Cerebellar cortex (tissue), 1 donor: ENCODE results near the gene GRB7.
A peak's percentile ranks its signal among the peaks of the same experiment; 100 is the strongest.
"Not testable (repeated sequence)": the region's sequence is repeated elsewhere in the genome, so short reads cannot be mapped to it uniquely, and the experiment has no call there.

ENCODE experiments used
- DNase-seq: peaks from one replicate; pipeline ENCODE4 v3.0.0-alpha.2; 2015; ENCODE audit warnings: low spot score

The GRB7 gene

DNA sequence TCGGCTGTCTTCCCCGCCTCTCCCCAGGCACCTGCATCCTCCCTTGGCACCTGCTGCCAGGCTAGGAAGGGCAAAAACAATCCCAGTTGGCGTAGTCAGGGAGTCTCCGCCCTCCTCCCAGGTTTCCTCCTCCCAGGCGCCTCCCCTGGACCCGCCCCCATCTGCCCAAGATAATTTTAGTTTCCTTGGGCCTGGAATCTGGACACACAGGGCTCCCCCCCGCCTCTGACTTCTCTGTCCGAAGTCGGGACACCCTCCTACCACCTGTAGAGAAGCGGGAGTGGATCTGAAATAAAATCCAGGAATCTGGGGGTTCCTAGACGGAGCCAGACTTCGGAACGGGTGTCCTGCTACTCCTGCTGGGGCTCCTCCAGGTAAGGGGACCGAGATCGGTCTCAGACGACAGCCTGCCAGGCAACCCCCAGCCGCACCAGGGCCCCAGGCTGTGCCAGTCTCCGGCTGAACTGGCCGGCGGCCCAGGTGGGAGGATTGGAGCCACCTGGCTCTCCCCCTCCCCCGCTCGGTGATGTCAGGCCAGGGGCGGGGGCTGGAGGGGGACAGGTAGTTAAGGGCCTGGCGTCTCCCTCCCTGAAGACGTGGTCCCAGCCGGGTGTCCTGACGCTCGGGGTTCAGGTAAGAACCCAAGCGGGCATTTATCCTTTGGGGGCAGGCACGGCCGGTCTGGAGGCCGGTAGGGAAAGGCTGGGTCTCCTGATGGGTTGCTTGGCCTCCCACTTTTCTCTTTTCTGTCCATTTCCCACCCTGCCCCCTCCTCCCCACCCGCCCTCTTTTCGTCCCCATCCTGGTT lies at the start of gene GRB7:
Gene GRB7 (plus strand): TSS at position 179 of the 808 bp plus-strand sequence. CDS start 4,364 bp downstream, outside the sequence.
- DNase-seq, result peak; percentile 89

DNA sequence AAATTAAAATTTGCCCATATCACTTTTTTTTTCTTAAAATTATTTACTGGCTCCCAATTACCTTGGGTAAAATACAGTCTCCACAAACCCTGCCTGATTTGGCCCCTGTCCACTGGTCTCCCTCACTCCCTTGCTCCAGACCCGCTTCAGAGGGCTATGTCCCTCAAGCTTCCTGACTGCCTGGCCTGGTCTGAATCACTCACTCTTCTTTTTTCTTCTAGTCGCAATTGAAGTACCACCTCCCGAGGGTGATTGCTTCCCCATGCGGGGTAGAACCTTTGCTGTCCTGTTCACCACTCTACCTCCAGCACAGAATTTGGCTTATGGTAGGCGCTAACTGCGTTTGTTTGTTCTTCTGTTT lies 49.3 kb upstream of the GRB7 start:
- DNase-seq, result no peak

DNA sequence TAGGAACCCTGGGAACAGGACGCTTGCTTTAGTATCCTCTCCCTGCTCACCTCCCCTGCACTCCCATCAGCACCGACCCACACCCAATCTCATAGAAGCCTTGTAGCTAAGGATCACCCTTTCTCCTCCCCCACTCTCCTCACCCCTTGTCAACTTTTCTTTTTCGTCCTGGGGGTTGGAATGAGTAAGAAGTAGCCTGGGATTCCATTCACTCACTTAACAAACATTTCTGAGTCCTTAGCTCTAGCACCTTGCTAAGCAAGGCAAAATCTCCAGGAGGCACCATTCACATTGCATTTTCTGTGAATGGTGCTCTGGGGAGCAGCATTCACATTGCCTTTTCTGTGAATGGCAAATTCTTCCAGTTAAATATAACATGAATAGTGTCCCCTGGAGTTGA lies 48.8 kb upstream of the GRB7 start:
- no peak for DNase-seq

DNA sequence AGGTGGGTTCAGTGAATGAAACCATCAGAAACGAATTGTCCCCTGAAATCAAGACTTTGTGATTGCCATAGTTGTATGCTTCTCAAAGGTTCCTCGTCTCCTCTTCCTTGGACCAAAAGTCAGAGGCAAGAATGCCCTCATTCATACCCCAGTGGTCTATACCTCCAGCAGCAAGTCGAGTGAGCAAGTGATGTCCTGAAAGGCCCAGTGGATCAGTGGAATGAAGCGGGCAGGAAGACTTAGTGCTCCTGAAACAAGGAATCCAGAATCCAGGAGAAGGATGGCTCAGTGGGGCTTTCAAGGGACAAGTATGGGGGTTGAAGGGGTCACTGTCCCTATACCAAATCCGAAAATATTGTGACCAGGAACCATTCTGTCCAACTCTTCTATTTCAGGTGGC lies 43.1 kb upstream of the GRB7 start:
- no peak for DNase-seq

DNA sequence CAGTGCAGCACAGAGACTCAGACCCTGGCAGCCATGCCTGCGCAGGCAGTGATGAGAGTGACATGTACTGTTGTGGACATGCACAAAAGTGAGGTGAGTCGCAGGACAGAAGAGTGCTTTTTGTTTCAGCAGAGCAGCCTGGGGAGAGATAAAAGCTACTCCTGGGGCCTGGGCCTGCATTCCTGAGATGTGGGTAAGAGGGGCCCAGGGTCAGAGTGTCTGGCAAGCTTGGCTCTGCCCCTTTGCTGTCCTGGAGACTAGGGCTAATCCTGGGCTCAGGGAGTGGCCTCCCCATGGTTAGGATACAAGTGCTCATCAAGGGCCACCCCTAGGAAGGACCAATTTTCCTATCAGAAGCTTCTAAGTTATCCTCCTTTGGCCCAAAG lies 42.7 kb upstream of the GRB7 start:
- DNase-seq, result no peak

DNA sequence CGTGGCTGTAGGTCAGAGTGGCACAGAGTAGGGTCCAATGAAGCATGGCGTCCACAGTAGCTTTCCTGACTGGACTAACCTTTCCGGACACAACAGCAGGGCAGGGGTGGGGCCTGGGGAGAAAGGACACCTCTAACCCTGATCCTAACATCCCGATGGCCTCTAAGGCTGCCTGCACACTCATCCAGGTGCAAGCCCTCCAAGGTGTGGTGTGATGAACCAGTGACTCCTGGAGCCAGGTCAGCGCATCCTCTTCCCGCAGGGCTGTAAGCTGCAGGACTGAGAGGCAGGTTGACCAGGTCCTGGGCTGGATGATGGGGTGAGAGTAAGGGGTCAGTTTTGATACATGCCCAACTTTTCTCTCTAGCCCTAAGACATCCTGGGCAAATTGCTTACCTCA lies 41.0 kb upstream of the GRB7 start:
- DNase-seq, result no peak

DNA sequence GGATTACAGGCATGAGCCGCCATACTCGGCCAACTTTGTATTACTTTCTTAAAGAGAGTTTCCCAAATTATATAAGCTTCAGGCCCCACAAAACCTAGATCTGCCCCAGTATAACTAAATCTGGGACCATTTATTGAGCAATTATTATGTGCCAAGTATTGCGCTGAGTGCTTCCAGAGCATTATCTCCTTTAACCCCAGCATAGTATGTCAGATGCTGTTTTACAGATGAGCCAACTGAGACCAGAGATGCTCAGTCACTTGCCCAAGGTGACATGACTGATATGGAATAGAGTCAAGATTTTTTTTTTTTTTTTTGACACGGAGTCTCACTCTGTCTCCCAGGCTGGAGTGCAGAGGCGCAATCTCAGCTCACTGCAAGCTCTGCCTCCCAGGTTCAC lies 39.8 kb upstream of the GRB7 start:
- DNase-seq, result no peak

DNA sequence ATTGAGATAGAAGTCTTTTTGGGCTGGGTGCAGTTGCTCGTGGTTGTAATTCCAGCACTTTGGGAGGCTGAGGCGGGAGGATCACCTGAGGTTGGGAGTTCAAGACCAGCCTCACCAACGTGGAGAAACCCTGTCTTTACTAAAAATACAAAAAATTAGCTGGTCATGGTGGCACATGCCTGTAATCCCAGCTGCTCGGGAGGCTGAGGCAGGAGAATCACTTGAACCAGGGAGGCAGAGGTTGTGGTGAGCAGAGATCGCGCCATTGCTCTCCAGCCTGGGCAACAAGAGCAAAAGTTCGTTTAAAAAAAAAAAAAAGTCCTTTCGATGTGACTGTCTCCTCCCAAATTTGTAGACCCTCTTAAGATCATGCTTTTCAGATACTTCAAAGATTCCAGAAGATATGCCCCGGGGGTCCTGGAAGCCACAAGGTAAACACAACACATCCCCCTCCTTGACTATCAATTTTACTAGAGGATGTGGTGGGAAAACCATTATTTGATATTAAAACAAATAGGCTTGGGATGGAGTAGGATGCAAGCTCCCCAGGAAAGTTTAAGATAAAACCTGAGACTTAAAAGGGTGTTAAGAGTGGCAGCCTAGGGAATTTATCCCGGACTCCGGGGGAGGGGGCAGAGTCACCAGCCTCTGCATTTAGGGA lies 38.5 kb upstream of the GRB7 start:
- DNase-seq, result not testable (repeated sequence)

DNA sequence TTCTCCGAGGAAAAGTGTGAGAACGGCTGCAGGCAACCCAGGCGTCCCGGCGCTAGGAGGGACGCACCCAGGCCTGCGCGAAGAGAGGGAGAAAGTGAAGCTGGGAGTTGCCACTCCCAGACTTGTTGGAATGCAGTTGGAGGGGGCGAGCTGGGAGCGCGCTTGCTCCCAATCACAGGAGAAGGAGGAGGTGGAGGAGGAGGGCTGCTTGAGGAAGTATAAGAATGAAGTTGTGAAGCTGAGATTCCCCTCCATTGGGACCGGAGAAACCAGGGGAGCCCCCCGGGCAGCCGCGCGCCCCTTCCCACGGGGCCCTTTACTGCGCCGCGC lies 38.0 kb upstream of the GRB7 start, which contains the start of gene ERBB2:
Gene ERBB2 (plus strand): TSS at position 247 of the 330 bp plus-strand sequence. CDS start 175 bp downstream, outside the sequence.
- DNase-seq, result peak; percentile 62

DNA sequence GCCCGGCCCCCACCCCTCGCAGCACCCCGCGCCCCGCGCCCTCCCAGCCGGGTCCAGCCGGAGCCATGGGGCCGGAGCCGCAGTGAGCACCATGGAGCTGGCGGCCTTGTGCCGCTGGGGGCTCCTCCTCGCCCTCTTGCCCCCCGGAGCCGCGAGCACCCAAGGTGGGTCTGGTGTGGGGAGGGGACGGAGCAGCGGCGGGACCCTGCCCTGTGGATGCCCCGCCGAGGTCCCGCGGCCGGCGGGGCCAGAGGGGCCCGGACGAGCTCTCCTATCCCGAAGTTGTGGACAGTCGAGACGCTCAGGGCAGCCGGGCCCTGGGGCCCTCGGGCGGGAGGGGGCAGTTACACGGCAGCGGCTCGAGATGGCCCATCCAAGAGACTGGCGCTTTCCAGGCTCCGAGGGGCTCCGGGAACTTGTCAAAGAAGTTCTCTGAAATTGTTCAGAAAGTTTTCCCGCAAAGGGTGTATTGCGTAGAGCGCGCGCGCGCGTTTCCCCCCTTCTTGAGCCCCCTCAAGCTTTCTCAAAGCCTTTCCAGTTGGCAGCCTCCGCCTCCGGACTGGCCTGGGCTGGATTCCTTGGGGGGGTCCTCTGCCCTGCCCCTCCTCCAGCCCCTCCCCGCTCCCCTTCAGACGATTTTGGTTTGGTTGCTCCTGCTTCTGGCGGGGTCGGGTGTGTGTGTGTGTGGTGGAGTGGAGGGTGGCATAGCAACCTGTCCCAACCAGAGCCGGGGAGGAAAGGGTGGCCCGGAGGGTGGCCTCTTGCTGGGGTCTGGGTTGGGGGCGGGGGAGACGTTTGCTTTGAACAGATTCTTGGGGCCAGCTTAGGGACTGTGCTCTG lies 37.4 kb upstream of the GRB7 start:
- no peak for DNase-seq

DNA sequence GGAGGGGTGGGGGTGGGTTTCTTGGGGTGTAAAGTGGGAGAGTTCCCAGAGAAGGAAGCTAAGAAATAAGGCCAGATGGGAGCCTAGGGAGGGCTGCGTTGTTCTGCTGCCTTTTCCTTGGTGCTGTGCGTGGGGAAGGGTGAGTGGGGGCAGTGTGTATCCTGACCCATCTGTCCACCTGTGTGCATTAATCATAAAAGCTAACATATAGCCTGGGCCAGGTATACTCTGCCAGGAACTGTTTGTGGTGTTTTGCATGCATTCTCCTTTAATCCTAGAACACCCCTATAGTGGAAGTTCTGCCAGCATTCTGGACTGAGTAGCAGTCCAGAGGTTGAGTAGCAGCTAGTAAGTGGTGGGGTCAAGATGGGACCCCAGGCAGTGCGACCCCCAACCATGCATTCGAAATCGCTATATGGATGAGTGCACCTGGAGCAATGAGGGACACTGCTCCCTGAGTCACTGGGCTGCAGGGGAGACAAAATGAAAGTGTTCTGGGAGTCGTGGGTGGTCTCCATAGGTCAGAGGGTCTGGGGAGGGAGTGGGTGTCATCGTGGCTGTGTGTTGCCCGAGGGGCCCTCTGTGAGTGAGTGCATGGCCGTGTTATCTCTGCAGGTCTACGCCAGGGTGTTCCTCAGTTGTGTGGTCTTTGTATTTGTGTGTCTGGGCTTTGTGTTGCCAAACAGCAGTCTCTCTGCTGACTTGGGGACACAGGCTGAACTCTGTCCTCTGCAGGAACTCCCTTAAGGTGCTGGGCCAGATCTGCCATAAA lies 36.5 kb upstream of the GRB7 start:
- no peak for DNase-seq

DNA sequence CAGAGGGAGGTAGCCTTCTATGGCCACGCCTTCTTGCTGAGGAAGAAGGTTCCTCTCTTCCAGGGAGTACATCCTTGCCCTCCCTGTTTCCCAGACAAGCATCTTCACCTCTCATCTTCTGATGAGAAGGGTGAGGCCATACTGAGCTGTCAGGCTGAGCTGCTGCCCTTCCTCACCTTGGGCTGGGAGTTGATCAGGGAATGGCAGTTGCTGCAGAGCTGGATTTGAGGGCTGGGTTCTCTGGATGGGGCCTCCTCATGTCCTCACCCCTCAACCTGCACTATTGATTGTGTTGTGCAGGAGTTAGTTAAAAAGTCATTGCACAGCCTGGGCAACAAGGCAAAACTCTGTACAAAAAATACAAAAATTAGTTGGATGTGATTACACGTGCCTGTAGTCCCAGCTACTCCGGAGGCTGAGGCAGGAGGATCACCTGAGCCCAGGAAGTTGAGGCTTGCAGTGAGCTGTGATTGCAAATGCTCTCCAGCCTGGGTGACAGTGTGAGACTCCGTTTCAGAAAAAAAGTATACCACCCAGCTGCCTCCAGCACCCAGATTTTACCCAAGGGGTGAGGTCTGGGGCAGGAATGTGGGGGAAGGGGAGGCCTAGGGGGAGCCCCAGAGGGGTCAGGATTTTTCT lies 35.8 kb upstream of the GRB7 start:
- DNase-seq, result no peak

DNA sequence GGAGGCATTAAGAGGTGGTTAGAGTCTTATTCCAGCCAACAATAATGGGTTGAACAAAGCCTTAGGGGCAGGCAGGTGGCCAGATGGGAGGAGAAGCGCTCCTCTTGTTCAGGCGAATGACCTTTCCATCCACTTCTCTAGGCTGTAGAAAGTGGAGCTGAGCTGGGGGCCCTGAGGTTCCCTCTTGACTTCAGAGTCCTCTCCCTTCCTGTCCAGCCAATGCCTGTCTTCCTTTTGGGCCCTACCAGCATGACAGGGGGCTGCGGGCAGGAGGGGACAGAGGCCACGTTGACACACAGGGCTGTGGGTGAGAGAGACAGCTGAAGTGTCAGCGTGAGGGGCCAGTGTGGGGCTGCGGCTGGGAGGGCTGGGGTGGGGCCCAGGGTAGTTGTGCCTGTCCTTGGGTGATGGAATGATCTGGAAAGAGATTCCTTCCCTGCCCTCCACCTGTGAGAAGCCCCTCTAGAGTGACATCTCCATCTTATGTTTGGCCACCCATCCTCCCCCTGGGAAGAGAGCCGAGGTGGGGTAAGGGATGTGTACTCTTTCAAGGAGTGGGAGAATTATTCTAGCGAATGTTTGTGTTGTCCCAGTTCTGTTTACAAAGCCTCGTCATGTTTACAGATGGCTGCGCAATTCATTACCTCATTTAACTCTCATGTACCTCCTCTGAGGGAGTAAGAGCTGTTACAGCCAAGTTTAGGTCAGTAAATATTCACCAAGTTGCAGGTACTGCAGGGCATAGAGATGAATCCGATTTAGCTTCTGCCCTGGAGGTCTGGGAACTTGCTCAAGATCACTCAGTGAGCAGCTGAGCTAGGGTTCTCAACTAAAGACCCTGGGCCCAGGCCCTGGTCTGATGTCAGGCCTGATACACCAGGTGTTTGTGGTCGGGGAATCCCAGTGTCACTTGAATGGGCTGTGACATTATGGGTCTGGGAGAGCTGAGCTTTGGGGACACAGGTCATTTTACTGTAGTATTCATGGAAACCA lies 34.5 kb upstream of the GRB7 start:
- DNase-seq, result no peak

DNA sequence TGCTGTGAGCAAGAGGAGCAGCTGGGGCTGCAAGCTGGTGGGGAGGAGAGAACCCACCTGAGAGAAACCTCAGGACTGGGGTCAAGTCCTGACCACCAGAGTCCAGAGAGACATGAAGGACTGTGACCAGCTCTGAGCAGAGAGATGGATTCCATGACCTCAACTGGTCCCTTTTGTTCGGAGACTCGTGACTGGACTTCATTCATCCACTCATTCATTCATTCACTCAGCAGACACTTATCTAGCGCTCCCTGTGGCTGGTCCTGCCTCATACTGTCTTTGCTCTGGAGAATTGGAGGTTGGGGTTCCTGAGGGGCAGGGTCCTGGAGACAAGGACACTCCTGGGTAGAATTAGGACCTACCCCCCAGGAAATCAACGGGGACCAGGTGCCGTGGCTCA lies 33.8 kb upstream of the GRB7 start:
- DNase-seq, result no peak

DNA sequence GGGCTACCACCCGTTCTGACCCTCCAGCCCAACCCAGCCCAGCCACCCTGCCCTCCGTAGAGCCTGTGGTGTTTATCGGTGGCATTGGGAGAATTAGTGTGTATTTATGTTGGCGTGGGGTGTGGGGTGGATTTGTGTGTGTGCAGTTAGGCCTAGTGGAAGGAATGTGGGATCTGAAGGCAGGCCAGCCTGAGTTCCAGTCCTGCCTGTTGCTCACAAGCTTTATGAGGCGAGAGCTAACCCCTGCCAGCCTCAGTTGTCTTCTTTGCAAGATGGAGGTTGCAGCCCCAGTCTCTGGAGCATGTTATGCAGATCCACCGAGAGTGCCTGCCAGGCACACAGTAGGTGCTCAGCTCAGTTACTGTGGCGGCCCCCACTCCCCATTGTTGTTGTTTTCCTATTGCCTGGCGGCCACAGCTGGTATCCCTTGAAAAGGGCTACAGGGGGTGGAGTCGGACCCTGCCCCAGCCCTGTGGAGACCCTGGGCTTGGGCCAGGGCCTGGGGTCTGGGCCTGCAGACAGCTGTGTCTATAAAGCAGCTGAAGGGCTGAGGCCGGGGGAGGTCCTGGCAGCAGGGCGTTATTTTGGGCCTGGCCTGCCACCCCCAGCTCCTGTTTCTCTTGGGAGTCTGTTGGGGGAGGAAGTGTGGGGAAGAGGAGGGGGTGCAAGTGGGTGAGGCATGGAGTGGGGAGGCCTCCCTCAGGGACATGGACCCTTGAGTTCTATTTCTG lies 32.8 kb upstream of the GRB7 start:
- no peak for DNase-seq

DNA sequence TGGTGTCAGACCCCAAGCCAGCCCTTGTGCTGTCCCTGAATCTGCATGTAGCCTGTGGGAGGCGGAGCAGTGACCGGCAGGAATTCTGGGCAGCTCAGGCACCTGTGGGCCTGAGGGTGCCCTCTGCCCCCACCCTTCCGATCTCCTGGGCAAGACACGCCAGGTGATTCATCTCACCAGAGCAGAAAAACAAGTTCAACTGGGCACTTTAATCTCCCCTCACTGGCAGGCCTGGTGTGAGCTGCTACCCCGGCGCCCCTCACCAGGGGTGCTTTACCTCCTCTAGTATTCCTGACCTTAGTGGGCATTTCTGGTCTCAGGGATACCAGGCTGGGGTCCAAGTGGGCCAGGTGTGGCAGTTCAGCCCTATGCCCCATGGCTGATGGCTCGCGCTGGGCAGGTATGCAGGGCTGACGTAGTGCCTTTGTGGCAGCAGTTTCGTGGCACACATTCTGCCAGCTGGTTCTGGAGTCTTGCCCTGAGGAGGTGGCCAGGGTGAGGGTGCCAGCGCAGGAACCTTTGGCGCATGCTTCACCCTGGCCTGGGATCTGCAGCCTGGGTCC lies 31.9 kb upstream of the GRB7 start:
- no peak for DNase-seq

DNA sequence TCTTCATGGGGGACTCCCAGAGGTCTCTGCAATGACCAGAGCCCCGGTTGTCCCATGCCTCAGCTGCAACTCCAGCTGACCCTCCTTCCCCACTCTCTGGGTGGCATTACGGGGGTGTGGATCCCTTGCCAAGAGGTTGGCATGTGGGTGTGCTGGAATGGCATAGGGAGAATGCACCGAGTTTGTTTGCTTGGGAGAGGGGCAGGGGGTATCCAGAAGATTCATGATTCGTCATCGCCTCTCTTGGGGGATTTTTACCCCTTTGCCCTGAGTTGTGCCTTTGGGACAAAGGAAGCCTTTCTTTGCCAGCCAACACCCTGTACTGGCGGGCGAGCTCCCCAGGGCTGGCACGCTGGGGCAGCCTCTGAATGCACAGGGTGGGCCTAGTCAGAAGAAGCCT lies 31.4 kb upstream of the GRB7 start:
- no peak for DNase-seq

DNA sequence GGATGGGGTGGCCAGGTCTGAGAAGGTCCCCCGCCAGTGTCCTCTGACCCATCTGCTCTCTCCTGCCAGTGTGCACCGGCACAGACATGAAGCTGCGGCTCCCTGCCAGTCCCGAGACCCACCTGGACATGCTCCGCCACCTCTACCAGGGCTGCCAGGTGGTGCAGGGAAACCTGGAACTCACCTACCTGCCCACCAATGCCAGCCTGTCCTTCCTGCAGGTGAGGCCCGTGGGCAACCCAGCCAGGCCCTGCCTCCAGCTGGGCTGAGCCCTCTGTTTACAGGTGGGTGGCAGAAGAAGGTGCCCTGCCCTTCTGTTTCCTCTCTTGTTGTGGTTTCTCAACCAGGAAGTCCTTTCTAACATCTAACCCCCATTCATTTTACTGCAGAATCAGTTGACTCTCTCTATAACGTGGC lies 30.8 kb upstream of the GRB7 start:
- no peak for DNase-seq

DNA sequence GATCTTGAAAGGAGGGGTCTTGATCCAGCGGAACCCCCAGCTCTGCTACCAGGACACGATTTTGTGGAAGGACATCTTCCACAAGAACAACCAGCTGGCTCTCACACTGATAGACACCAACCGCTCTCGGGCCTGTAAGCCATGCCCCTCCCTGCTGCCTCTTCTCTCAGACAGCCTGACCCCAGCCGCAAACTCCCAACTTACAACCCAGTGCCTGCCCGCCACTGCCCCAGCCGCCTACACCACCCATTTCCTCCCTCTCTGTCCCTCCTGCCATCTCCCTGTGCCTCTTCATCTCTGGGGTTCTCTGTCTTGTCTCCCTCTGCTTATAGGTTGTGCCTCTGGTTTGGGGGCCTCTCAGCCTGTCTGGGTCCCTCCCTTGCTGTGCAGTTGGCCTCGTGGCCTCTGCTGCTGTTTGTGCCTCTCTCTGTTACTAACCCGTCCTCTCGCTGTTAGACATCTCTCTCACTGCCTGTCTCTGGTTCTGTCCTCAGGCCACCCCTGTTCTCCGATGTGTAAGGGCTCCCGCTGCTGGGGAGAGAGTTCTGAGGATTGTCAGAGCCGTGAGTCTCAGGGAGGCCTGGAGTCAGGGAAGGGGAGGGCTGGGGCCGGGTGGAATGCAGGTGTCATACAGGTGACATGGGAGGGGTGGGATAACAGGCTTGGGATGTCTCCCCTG lies 28.3 kb upstream of the GRB7 start:
- no peak for DNase-seq
